AG20443 (cell line): ENCODE results near the gene TAGLN3.

Source experiments
- DNase-seq: peaks from one replicate; pipeline ENCODE4 v3.0.0; 2012; ENCODE audit warnings: low spot score, mixed read lengths

TAGLN3 gene

DNA sequence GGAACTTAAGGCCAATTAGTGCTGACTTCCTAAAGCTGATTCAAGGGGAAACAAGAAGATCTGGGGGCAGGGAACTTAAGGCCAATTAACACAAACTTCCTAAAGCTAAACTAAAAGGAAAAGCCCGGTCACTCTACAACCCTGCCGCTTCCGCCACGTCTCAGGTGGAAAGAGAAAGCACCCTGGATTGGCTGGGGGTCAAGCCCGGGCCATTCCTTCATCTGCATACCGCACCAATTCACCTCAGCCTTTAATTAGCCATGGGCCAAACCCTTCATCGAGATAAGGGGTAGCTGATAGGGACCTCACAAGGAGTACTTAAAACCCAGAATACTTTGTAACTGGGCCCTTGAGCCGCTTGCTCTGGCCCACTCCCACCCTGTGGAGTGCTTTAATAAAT lies 50.2 kb downstream of the TAGLN3 start:
- DNase-seq: no peak

DNA sequence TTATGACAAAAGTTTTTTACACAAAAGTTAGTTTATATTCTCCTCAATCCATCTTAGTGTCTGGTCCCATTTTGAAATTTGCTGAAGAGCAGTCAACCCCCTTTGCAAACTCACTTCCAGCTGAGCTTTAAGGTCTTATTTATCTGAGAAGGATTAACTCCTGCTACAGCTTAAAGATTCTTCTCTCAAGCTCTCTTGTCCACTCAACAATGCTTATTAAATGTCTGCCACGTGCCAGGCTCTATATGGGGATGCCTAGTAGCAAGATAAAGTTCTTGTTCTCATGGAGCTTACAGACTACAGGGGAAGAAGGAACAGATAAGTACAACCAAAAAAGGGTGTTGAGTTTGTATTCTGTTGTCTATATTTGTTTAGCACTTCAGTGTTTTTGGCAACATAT lies 54.5 kb downstream of the TAGLN3 start:
- no peak for DNase-seq

DNA sequence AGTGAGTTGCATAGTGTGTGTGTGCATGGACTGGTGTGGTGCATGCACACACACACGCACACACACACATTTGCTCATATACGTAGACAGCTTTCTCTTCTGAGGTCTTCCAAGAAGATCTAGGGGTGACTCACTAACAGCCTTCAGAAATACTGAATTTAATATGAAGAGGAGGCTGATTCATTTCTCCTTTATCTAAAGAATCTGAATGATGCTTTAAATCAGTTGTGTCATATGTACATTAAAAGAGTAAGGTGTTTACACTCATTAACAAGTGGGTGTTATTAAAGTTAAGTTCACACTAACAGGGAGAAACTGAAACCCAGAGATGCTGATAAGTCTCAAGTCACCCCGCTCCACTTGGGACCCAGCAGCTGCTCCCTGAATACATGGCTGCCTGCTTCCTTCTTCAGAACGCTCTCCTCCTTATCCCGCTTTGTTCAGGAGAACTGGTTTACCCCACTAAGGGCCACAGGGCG lies 57.8 kb downstream of the TAGLN3 start:
- DNase-seq: no peak

DNA sequence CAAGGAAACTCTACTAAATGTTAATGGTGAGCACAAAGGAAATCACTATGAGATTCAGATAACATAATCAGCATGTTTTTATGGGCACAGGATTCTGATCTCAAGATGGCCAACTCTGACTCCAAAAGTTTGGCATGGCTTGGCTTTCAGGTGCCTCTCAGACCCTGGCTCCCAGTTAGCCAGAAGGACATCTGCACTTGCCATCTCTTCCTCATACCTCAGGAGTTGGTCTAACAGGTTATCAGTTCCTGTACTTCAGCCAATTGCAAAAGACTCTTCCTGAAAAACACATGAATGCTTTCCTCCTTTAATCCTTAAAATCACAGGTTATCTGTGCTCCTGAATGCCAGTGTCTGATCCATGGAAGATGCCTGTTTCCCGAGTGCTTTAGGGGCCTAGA lies 60.8 kb downstream of the TAGLN3 start:
- DNase-seq: no peak

DNA sequence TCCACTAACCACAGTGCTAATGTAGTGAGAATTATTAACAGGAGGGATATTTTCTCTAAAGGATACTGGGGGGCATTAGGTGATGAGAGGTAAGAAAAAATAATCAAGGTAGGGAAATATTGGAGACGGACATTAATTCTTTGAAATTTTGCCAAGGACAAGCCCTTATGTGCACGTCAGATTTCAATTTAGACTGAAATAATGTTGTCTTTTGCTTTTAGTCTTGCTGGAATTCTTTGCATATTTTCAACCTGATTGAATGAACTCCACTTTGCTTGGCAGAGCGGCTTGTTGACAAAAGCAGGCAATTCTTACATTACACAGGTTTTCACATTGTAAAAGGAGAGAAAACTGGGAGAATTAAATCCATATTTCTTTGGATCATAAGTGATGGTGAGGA lies 62.4 kb downstream of the TAGLN3 start:
- peak; percentile 49 for DNase-seq
